CD8-positive, alpha-beta memory T cell (primary cell): ENCODE measurements around the gene AMIGO1. TPM values are rescaled to one million over a fixed set of nuclear protein-coding genes. Genes with fewer than 3 reads are reported as not detected.

ENCODE experiments used
- polyA plus RNA-seq: library from polyadenylated mRNA; unstranded; fragments of 300-500 nt; fragmentation: Illumina TruSeq; gene quantifications from one replicate; pipeline ENCODE4 v1.2.3, GENCODE V29; 2021
- total RNA-seq, 2 experiments: library from RNA; stranded (reverse); gene quantifications; one replicate each; pipeline ENCODE4 v1.2.3, GENCODE V29; 2021

Gene AMIGO1
- total and polyA plus RNA-seq, 3 experiments from 2014 or later = 4.0 to 20.2 (median 4.9) TPM

Other genes with a start within 250 kb of the AMIGO1 start
- gene PSRC1, start 226.6 kb downstream of the AMIGO1 start, total RNA-seq = 1 to 10 TPM; 5.4 to 5.8 TPM
- 0.59 TPM for gene PSRC1, start 226.6 kb downstream of the AMIGO1 start, polyA plus RNA-seq
- gene MYBPHL, start 202.7 kb downstream of the AMIGO1 start, total RNA-seq = not detected
- not detected for gene MYBPHL, start 202.7 kb downstream of the AMIGO1 start, polyA plus RNA-seq
- gene SORT1, start 111.8 kb downstream of the AMIGO1 start, total RNA-seq = 1 to 10 TPM; 3.0 to 3.9 TPM
- gene SORT1, start 111.8 kb downstream of the AMIGO1 start, polyA plus RNA-seq = 0.16 TPM
- gene PSMA5, start 83.3 kb downstream of the AMIGO1 start, total RNA-seq = 100 to 1,000 TPM; 207 to 238 TPM
- gene PSMA5, start 83.3 kb downstream of the AMIGO1 start, polyA plus RNA-seq = 120 TPM
- gene SYPL2, start 43.2 kb downstream of the AMIGO1 start, total RNA-seq = under 1 TPM in 1 of 2 experiments, not detected in 1; 0.07 TPM
- 0.07 TPM for gene SYPL2, start 43.2 kb downstream of the AMIGO1 start, polyA plus RNA-seq
- 10 to 100 TPM; 14.6 to 15.3 TPM for gene ATXN7L2, start 25.8 kb downstream of the AMIGO1 start, total RNA-seq
- gene ATXN7L2, start 25.8 kb downstream of the AMIGO1 start, polyA plus RNA-seq = 8.7 TPM
- 10 to 100 TPM in 1 of 2 experiments, 1 to 10 TPM in 1; 9.9 to 10.6 TPM for gene CYB561D1, start 15.6 kb downstream of the AMIGO1 start, total RNA-seq
- gene CYB561D1, start 15.6 kb downstream of the AMIGO1 start, polyA plus RNA-seq = 15.4 TPM
- gene GPR61, start 30.1 kb upstream of the AMIGO1 start, total RNA-seq = under 1 TPM in 1 of 2 experiments, not detected in 1; 0.39 TPM
- gene GPR61, start 30.1 kb upstream of the AMIGO1 start, polyA plus RNA-seq = not detected
- 1 to 10 TPM; 9.8 to 9.9 TPM for gene GNAI3, start 38.9 kb upstream of the AMIGO1 start, total RNA-seq
- gene GNAI3, start 38.9 kb upstream of the AMIGO1 start, polyA plus RNA-seq = 8.6 TPM
- 1 to 10 TPM in 1 of 2 experiments, under 1 TPM in 1; 0.53 to 1.5 TPM for gene GNAT2, start 109.9 kb upstream of the AMIGO1 start, total RNA-seq
- gene GNAT2, start 109.9 kb upstream of the AMIGO1 start, polyA plus RNA-seq = not detected
- 10 to 100 TPM; 69.1 to 91.1 TPM for gene AMPD2, start 110.1 kb upstream of the AMIGO1 start, total RNA-seq
- gene AMPD2, start 110.1 kb upstream of the AMIGO1 start, polyA plus RNA-seq = 36.0 TPM
- gene GSTM4, start 146.4 kb upstream of the AMIGO1 start, total RNA-seq = 1 to 10 TPM; 1.6 to 2.7 TPM
- gene GSTM4, start 146.4 kb upstream of the AMIGO1 start, polyA plus RNA-seq = 4.4 TPM
- gene GSTM2, start 158.3 kb upstream of the AMIGO1 start, total RNA-seq = 1 to 10 TPM; 2.7 to 3.1 TPM
- 2.6 TPM for gene GSTM2, start 158.3 kb upstream of the AMIGO1 start, polyA plus RNA-seq
- gene GSTM1, start 178.1 kb upstream of the AMIGO1 start, total RNA-seq = not detected
- not detected for gene GSTM1, start 178.1 kb upstream of the AMIGO1 start, polyA plus RNA-seq
- not detected for gene GSTM5, start 202.5 kb upstream of the AMIGO1 start, total RNA-seq
- not detected for gene GSTM5, start 202.5 kb upstream of the AMIGO1 start, polyA plus RNA-seq
- 1 to 10 TPM; 7.2 to 7.5 TPM for gene GSTM3, start 231.3 kb upstream of the AMIGO1 start, total RNA-seq
- gene GSTM3, start 231.3 kb upstream of the AMIGO1 start, polyA plus RNA-seq = 23.1 TPM